T-helper 2 cell treated with Interferon-gamma antibody and Interleukin-4, amounts not matched to agents 100 ng/mL and 5 ng/mL, for 36 hours (primary cell): ENCODE data around the gene UIMC1. TPM values are rescaled to one million over a fixed set of nuclear protein-coding genes. Genes with fewer than 3 reads are reported as not detected.

Source experiments
- total RNA-seq: library from RNA; stranded (reverse); gene quantifications from 2 replicates; pipeline ENCODE4 v1.2.3, GENCODE V29; 2022

UIMC1 gene
- total RNA-seq, 1 donor from 2014 or later = 49.7 TPM

Other genes with a start within 250 kb of the UIMC1 start
- not detected in 2 replicates for gene UNC5A, start 196.2 kb downstream of the UIMC1 start, total RNA-seq
- gene HK3, start 107.4 kb downstream of the UIMC1 start, total RNA-seq = 0.20 and 0.39 TPM in 2 replicates
- gene ZNF346, start 15.9 kb upstream of the UIMC1 start, total RNA-seq = 30.0 and 32.7 TPM in 2 replicates
- gene FGFR4, start 80.1 kb upstream of the UIMC1 start, total RNA-seq = 0.91 and 1.5 TPM in 2 replicates
- 99.7 and 103 TPM in 2 replicates for gene NSD1, start 127.0 kb upstream of the UIMC1 start, total RNA-seq